ENCODE results near the gene STK33. TPM values are rescaled to one million over a fixed set of nuclear protein-coding genes. Genes with fewer than 3 reads are reported as not detected.

The STK33 gene
- total RNA-seq, 2 experiments from 2014 or later, result 0.55 to 1.4 TPM

- ATAC-seq, result peak; percentile 49
- no peaks in the 10 kb centered on the region for H3K4me1 Mint-ChIP-seq
- H3K9me3 Mint-ChIP-seq (ENCODE audit: low read depth), result no peaks in the 10 kb centered on the region
- CTCF ChIA-PET, result no interaction called here
- H3K27ac Mint-ChIP-seq, result no peak overlapping the region
- intact Hi-C loops (cut with DNase I, micrococcal nuclease), result no loop called here
- DNase-seq, result no peak
- no peak overlapping the region for H3K4me3 Mint-ChIP-seq
- H3K36me3 Mint-ChIP-seq (ENCODE audit: low read depth), result no peaks in the 10 kb centered on the region
- POLR2A ChIA-PET, result no interaction called here
- H3K27me3 Mint-ChIP-seq, result peaks cover 13% of the 10 kb centered on the region
Measured at GRCh38 chr11:8573777-8574176, 20.3 kb downstream of the STK33 start.

GRCh38 chr11:8567602-8568198 lies 26.3 kb downstream of the STK33 start:
- Mint-ChIP-seq H3K4me3 (no peak overlapping the region), H3K27me3 (peaks cover 19% of the 10 kb centered on the region), H3K36me3 (ENCODE audit: low read depth) (no peaks in the 10 kb centered on the region), H3K9me3 (ENCODE audit: low read depth) (no peaks in the 10 kb centered on the region), H3K27ac (no peak overlapping the region), H3K4me1 (peaks cover 2% of the 10 kb centered on the region)
- ATAC-seq (peak; percentile 84), DNase-seq (no peak)
- ChIA-PET CTCF (interaction anchor here (0.6 to 2.6 kb wide), 20 partner anchors 16 to 578 kb away, joined by 3 to 13 read pairs (median 4); partner anchors contain the start of gene LMO1), POLR2A (no interaction called here)
- intact Hi-C loops (cut with DNase I, micrococcal nuclease), result loop anchor here (2.0 kb wide), 3 partner anchors 229 to 561 kb away; no protein-coding TSS in a partner anchor

GRCh38 chr11:8566613-8567210 lies 27.3 kb downstream of the STK33 start:
- Mint-ChIP-seq H3K27ac (no peak overlapping the region), H3K27me3 (peaks cover 22% of the 10 kb centered on the region), H3K9me3 (ENCODE audit: low read depth) (no peaks in the 10 kb centered on the region), H3K4me1 (peaks cover 2% of the 10 kb centered on the region), H3K4me3 (no peak overlapping the region), H3K36me3 (ENCODE audit: low read depth) (no peaks in the 10 kb centered on the region)
- DNase-seq (peak; percentile 5), ATAC-seq (peak; percentile 30)
- ChIA-PET POLR2A (no interaction called here), CTCF (interaction anchor here (0.5 to 2.6 kb wide), 21 partner anchors 9 to 578 kb away, joined by 3 to 13 read pairs (median 4); partner anchors contain the start of gene LMO1)
- intact Hi-C loops (cut with DNase I, micrococcal nuclease), result loop anchor here (1.0 to 2.0 kb wide), 7 partner anchors 228 to 560 kb away; no protein-coding TSS in a partner anchor

GRCh38 chr11:8564526-8564925 lies 29.5 kb downstream of the STK33 start:
- intact Hi-C loops (cut with DNase I, micrococcal nuclease), result no loop called here
- POLR2A ChIA-PET, result no interaction called here

GRCh38 chr11:8561461-8561860 lies 32.6 kb downstream of the STK33 start:
- no peaks in the 10 kb centered on the region for H3K4me1 Mint-ChIP-seq
- intact Hi-C loops (cut with DNase I, micrococcal nuclease), result no loop called here
- H3K27ac Mint-ChIP-seq, result no peak overlapping the region
- H3K9me3 Mint-ChIP-seq (ENCODE audit: low read depth), result peaks cover 4% of the 10 kb centered on the region
- no peak for ATAC-seq
- H3K36me3 Mint-ChIP-seq (ENCODE audit: low read depth), result no peaks in the 10 kb centered on the region
- DNase-seq, result no peak
- ChIA-PET CTCF (interaction anchor here (0.5 kb wide), 1 partner anchor 1127 kb away, joined by 3 read pairs; no protein-coding TSS in a partner anchor), POLR2A (no interaction called here)
- peaks cover 14% of the 10 kb centered on the region for H3K27me3 Mint-ChIP-seq
- H3K4me3 Mint-ChIP-seq, result no peak overlapping the region

More at GRCh38 chr11:8564526-8564925, 29.5 kb downstream of the STK33 start:
- CTCF ChIA-PET, result interaction anchor here (0.7 to 1.5 kb wide), 2 partner anchors 264 to 558 kb away, joined by 3 to 5 read pairs; no protein-coding TSS in a partner anchor
- peaks cover 19% of the 10 kb centered on the region for H3K27me3 Mint-ChIP-seq
- H3K4me1 Mint-ChIP-seq, result peaks cover 2% of the 10 kb centered on the region
- ATAC-seq (no peak), DNase-seq (no peak)
- H3K9me3 Mint-ChIP-seq (ENCODE audit: low read depth), result peaks cover 4% of the 10 kb centered on the region
- no peak overlapping the region for H3K27ac Mint-ChIP-seq
- H3K36me3 Mint-ChIP-seq (ENCODE audit: low read depth), result no peaks in the 10 kb centered on the region
- no peak overlapping the region for H3K4me3 Mint-ChIP-seq

GRCh38 chr11:8558436-8558835 lies 35.6 kb downstream of the STK33 start:
- peaks cover 4% of the 10 kb centered on the region for H3K9me3 Mint-ChIP-seq (ENCODE audit: low read depth)
- CTCF ChIA-PET, result no interaction called here
- no peaks in the 10 kb centered on the region for H3K36me3 Mint-ChIP-seq (ENCODE audit: low read depth)
- H3K4me1 Mint-ChIP-seq, result no peaks in the 10 kb centered on the region
- POLR2A ChIA-PET, result no interaction called here
- H3K4me3 Mint-ChIP-seq, result no peak overlapping the region
- no peak for ATAC-seq
- H3K27ac Mint-ChIP-seq, result no peak overlapping the region
- intact Hi-C loops (cut with DNase I, micrococcal nuclease), result no loop called here
- DNase-seq, result no peak
- H3K27me3 Mint-ChIP-seq, result peaks cover 18% of the 10 kb centered on the region

- Mint-ChIP-seq H3K27ac (no peak overlapping the region), H3K9me3 (ENCODE audit: low read depth) (no peaks in the 10 kb centered on the region), H3K36me3 (ENCODE audit: low read depth) (no peaks in the 10 kb centered on the region), H3K4me1 (no peaks in the 10 kb centered on the region), H3K27me3 (peaks cover 7% of the 10 kb centered on the region), H3K4me3 (no peak overlapping the region)
- ChIA-PET POLR2A (no interaction called here), CTCF (interaction anchor here (0.7 kb wide), 1 partner anchor 10 kb away, joined by 3 read pairs; no protein-coding TSS in a partner anchor)
- intact Hi-C loops (cut with DNase I, micrococcal nuclease), result no loop called here
- no peak for DNase-seq
- no peak for ATAC-seq
Measured at GRCh38 chr11:8545698-8546366, 48.2 kb downstream of the STK33 start.

- POLR2A ChIA-PET, result no interaction called here
- Mint-ChIP-seq H3K27ac (no peak overlapping the region), H3K36me3 (ENCODE audit: low read depth) (no peaks in the 10 kb centered on the region), H3K4me1 (no peaks in the 10 kb centered on the region), H3K4me3 (no peak overlapping the region), H3K9me3 (ENCODE audit: low read depth) (no peaks in the 10 kb centered on the region), H3K27me3 (peaks cover 4% of the 10 kb centered on the region)
- CTCF ChIA-PET, result no interaction called here
- intact Hi-C loops (cut with DNase I, micrococcal nuclease), result no loop called here
- ATAC-seq (no peak), DNase-seq (no peak)
Measured at GRCh38 chr11:8544807-8545206, 49.2 kb downstream of the STK33 start.

- H3K4me3 Mint-ChIP-seq, result no peak overlapping the region
Measured at GRCh38 chr11:8543278-8543677, 50.8 kb downstream of the STK33 start.

GRCh38 chr11:8541448-8541847 lies 52.6 kb downstream of the STK33 start:
- no peak for ATAC-seq
- Mint-ChIP-seq H3K36me3 (ENCODE audit: low read depth) (no peaks in the 10 kb centered on the region), H3K9me3 (ENCODE audit: low read depth) (no peaks in the 10 kb centered on the region), H3K27me3 (peaks cover 2% of the 10 kb centered on the region), H3K4me1 (no peaks in the 10 kb centered on the region), H3K4me3 (no peak overlapping the region), H3K27ac (no peak overlapping the region)
- CTCF ChIA-PET, result no interaction called here
- DNase-seq, result no peak
- intact Hi-C loops (cut with DNase I, micrococcal nuclease), result no loop called here
- POLR2A ChIA-PET, result no interaction called here

More at GRCh38 chr11:8543278-8543677, 50.8 kb downstream of the STK33 start:
- H3K9me3 Mint-ChIP-seq (ENCODE audit: low read depth), result no peaks in the 10 kb centered on the region
- ChIA-PET CTCF (interaction anchor here (0.6 kb wide), 1 partner anchor 295 kb away, joined by 3 read pairs; no protein-coding TSS in a partner anchor), POLR2A (no interaction called here)
- H3K27me3 Mint-ChIP-seq, result peaks cover 4% of the 10 kb centered on the region
- ATAC-seq (no peak), DNase-seq (no peak)
- H3K36me3 Mint-ChIP-seq (ENCODE audit: low read depth), result no peaks in the 10 kb centered on the region
- H3K27ac Mint-ChIP-seq, result no peak overlapping the region
- H3K4me1 Mint-ChIP-seq, result no peaks in the 10 kb centered on the region
- intact Hi-C loops (cut with DNase I, micrococcal nuclease), result no loop called here

- ATAC-seq (no peak), DNase-seq (no peak)
- no peaks in the 10 kb centered on the region for H3K9me3 Mint-ChIP-seq (ENCODE audit: low read depth)
- ChIA-PET CTCF (no interaction called here), POLR2A (no interaction called here)
- H3K36me3 Mint-ChIP-seq (ENCODE audit: low read depth), result no peaks in the 10 kb centered on the region
- no peak overlapping the region for H3K27ac Mint-ChIP-seq
- intact Hi-C loops (cut with DNase I, micrococcal nuclease), result no loop called here
- no peak overlapping the region for H3K4me3 Mint-ChIP-seq
- no peaks in the 10 kb centered on the region for H3K4me1 Mint-ChIP-seq
- peaks cover 5% of the 10 kb centered on the region for H3K27me3 Mint-ChIP-seq
Measured at GRCh38 chr11:8533332-8533731, 60.7 kb downstream of the STK33 start.

GRCh38 chr11:8532475-8532874 lies 61.6 kb downstream of the STK33 start:
- DNase-seq, result no peak
- H3K9me3 Mint-ChIP-seq (ENCODE audit: low read depth), result no peaks in the 10 kb centered on the region
- no peak for ATAC-seq
- POLR2A ChIA-PET, result no interaction called here
- no peak overlapping the region for H3K4me3 Mint-ChIP-seq
- no peak overlapping the region for H3K27ac Mint-ChIP-seq
- CTCF ChIA-PET, result no interaction called here
- no peaks in the 10 kb centered on the region for H3K4me1 Mint-ChIP-seq
- intact Hi-C loops (cut with DNase I, micrococcal nuclease), result no loop called here
- H3K27me3 Mint-ChIP-seq, result peaks cover 5% of the 10 kb centered on the region
- H3K36me3 Mint-ChIP-seq (ENCODE audit: low read depth), result no peaks in the 10 kb centered on the region
